ENCODE measurements around the gene C1QA.
A peak's percentile ranks its signal among the peaks of the same experiment; 100 is the strongest.
"Not testable (repeated sequence)": the region's sequence is repeated elsewhere in the genome, so short reads cannot be mapped to it uniquely, and the experiment has no call there.

The C1QA gene

GRCh38 chr1:22641247-22641646, 4.8 kb downstream of the C1QA start:
- no peak for DNase-seq (ENCODE audit: low read depth, low spot score)

- DNase-seq (ENCODE audit: low read depth, low spot score) = no peak
These were observed 5.6 kb downstream of the C1QA start for GRCh38 chr1:22641906-22642636.

- DNase-seq (ENCODE audit: low read depth, low spot score) = no peak
These were observed 7.0 kb downstream of the C1QA start, which contains the start of gene C1QC for GRCh38 chr1:22643381-22643780. C1QC (plus strand) TSS chr1:22643633; CDS start chr1:22644024, 391 bp downstream.

- DNase-seq (ENCODE audit: low read depth, low spot score) = no peak
These were observed 7.5 kb downstream of the C1QA start for GRCh38 chr1:22643928-22644327.

- DNase-seq (ENCODE audit: low read depth, low spot score) = no peak
These were observed 9.5 kb downstream of the C1QA start for GRCh38 chr1:22645931-22646330.

GRCh38 chr1:22646384-22646783, 10.0 kb downstream of the C1QA start:
- no peak for DNase-seq (ENCODE audit: low read depth, low spot score)

- DNase-seq (ENCODE audit: low read depth, low spot score) = no peak
These were observed 13.8 kb downstream of the C1QA start for GRCh38 chr1:22650089-22650693.

GRCh38 chr1:22651941-22652856, 15.8 kb downstream of the C1QA start:
- DNase-seq (ENCODE audit: low read depth, low spot score) = no peak

- no peak for DNase-seq (ENCODE audit: low read depth, low spot score)
These were observed 16.5 kb downstream of the C1QA start, which contains the start of gene C1QB for GRCh38 chr1:22652881-22653316. C1QB (plus strand) TSS chr1:22653236; CDS start chr1:22659463, 6,227 bp downstream.

- DNase-seq (ENCODE audit: low read depth, low spot score) = no peak
These were observed 18.3 kb downstream of the C1QA start for GRCh38 chr1:22654692-22655091.

GRCh38 chr1:22658385-22659163, 22.1 kb downstream of the C1QA start:
- DNase-seq (ENCODE audit: low read depth, low spot score) = no peak

- DNase-seq (ENCODE audit: low read depth, low spot score) = no peak
These were observed 24.4 kb downstream of the C1QA start for GRCh38 chr1:22660716-22661241.

- no peak for DNase-seq (ENCODE audit: low read depth, low spot score)
These were observed 25.5 kb downstream of the C1QA start for GRCh38 chr1:22661880-22662279.

GRCh38 chr1:22662318-22662717, 25.9 kb downstream of the C1QA start:
- peak; percentile 70 for DNase-seq (ENCODE audit: low read depth, low spot score)

- DNase-seq (ENCODE audit: low read depth, low spot score) = no peak
These were observed 26.6 kb downstream of the C1QA start for GRCh38 chr1:22662986-22663408.

- no peak for DNase-seq (ENCODE audit: low read depth, low spot score)
These were observed 29.3 kb downstream of the C1QA start for GRCh38 chr1:22665752-22666151.

GRCh38 chr1:22666412-22666811, 30.0 kb downstream of the C1QA start:
- no peak for DNase-seq (ENCODE audit: low read depth, low spot score)

- not testable (repeated sequence) for DNase-seq (ENCODE audit: low read depth, low spot score)
These were observed 32.4 kb downstream of the C1QA start for GRCh38 chr1:22668840-22669239.

- no peak for DNase-seq (ENCODE audit: low read depth, low spot score)
These were observed 34.0 kb downstream of the C1QA start for GRCh38 chr1:22670352-22670975.

- no peak for DNase-seq (ENCODE audit: low read depth, low spot score)
These were observed 35.6 kb downstream of the C1QA start for GRCh38 chr1:22671999-22672398.
